Stimulated activated CD8-positive, alpha-beta memory T cell treated with anti-CD3 and anti-CD28 coated beads, Interleukin-15, amount 100 ng/mL, for 4 hours (primary cell): Measurements from ENCODE around the gene STAT3.
"Not testable (repeated sequence)": the region's sequence is repeated elsewhere in the genome, so short reads cannot be mapped to it uniquely, and the experiment has no call there.

ENCODE experiments used
- DNase-seq, 2 donors: peaks; one replicate each; pipeline ENCODE4 v3.0.0-alpha.2; 2020; ENCODE audit warnings: low read depth in 2 of 2

Gene STAT3

DNA sequence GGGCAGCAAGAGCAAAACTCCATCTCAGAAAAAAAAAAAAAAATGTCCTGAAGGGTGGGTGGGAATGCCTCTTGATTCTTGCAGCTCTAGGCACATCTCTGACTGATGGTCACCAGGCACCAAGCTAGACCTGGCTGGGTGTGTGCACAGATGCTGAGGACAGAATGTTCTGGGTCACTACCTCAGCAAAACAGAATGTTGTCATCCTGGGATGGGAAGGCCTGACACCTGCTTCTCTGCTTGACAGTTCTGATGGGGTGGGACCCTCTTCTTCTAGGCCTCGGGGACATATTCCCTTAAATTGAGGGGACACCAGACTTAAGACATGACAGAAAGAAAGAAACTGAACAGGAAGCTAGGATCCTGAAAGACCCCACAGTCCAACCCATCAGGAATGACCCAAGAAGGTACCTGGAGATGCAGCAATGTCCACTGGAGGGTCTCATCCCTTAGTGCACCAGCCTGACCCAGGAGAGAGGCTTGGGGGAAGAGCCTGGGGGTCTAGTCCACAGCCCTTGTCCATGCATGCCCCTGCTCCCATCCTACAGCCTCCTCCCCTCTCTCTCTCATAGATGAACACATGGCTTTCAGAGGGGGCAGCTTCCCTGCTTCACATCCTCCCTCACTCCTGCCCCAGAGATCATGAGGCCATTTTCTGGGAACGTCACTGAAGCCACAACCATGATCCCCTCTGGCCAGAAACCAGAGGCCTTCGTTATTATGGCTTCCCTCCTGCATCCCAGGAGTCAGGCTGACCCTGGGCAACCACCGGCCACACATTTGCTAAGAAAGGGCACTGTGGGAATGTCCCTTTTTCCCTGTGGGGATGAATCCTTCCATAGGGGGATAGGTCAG, 108.2 kb downstream of the STAT3 start:
- DNase-seq, result no peak

DNA sequence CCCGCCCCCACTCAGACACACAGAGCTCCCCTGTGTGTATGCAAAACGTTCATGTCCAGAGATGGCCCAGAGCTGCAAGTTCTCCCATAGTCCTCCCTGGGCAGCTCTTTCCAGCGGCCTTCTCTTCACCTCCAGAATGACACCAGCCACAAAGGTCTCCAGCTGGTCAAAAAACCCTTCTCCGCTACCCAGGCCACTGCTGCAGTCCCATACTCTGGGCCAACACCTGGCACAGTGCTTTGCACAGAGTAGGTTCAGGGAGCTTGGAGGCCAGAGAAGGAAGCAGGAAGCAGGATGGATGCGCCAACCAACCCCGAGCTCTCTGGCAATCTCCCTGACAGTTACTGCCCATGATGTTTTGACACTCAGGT, 110.9 kb downstream of the STAT3 start:
- DNase-seq, result no peak

DNA sequence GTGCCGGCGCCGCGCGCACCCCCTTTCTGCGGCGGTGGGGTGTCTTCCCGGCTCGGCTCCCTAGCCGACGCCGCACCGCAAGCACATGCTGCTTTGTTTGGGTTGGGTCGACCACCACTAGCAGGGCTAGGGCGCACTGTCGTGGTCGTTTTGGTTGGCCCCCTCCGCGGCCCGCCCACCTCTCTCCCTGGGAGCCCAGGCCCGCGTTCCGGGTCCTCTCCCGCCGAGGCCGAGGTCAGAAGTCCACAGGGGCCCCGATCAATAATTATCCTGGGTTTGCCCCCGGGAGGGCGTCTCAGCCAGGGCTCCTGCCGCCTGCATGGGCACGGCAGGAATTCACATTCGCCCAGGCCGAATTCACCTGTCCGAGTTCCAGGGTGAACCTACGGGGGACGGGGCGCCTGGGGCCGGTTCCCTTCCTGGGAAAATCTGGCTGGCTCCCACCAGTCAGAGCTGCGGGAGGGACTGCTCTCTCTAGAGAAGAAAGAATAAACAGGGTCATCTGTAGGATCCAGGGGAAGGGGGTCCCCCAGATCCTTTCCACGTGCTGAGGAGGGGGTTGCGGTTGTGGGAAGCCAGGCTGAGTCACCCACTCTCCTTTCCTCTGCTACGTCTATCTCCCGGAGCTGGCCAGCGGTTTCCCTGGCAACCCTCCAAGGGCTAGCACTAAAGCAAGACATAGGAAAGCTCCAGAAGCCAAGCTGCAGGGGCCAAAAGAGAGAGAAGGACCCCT, 111.5 kb downstream of the STAT3 start:
- DNase-seq, result no peak

DNA sequence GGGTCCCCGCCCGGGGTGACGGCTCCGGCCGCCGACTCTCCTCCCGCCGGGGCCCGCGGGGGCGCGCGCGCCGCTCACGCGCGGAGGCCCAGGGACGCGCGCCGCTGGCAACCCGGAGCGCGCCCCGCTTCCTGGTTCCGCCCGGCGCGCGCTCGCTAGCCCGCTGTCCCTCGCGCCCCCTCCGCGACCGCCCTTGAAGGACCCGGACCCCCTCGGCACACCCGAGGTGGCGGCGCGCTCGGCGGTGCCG, 112.0 kb downstream of the STAT3 start, which contains the start of gene STAT5B:
STAT5B (minus strand) TSS at position 33 of the 250 bp plus-strand sequence. CDS start 44,264 bp downstream, outside the sequence.
- DNase-seq, result peak in 1 of 2 donors; percentile 59

DNA sequence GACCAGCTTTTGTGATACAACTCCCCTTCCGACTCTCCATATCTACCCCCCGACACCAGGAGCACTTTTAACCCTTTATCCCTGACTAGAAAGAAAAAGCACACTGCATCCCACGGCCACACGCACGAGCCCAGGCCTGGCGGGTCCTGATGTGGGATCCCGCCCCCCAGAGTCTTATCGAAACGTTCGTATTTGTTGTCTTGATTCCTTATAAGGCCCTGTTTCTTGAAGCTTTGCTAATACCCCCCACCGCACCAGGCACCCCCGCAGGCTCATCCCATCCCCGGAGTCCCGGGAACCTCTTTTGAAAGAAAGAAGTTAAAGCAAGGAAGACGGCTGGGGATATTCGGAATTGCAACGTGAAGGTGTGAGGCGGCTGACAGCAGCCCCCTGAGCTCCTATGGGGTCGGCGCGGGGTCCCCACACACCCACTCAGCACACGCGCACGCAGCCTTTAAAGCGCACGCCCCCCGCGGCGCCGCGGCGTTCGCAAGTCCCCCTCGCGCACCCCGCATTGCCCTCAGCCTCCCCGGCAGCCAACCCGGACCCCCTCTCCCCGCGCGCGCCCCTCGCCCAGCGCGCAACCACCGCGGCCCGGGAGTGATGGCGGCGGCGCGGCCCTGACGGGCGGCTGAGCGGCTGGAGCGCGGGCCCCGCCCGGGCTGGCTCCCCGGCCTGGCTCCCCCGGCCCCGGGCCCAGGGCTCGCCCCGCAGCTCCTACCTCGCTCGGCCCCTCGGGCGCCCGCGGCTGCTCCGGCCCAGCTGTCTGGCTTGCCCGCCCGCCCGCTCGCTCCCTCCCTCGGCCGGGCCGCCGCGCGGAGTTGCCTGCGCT, 112.5 kb downstream of the STAT3 start:
- peak; percentile 29 to 35 for DNase-seq

DNA sequence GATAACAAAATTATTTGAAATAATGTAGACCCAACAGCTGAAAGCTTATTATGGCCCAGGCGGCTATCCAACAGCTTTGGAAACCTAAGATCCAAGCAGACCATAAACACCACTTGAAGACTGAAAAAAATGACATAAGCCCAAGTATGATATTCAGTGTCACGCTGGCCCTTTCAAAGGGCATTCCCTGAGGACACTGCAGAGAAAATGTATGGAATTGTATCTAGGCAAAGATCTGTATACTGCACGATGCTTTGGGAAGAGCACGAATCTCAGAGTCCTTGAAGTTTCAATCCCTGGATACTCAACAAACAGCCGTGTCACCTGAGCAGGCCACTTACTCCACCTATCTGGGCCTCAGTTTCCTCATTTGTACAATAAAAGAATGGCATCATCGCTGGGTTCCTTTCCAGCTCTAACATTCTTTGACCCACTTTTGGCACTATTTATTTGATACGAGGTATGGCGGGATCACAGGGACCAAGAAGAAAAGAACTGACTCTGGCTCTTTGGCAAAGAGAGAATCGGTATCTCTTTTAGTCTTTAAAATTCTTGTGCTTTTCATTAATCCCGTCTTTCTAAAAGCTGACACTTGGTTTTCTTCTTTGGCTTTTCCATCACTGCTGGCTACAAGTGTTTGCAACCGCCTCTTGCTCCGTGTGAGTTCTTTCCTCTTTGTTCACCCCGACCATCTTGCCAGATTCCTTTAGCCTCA, 113.3 kb downstream of the STAT3 start:
- DNase-seq, result no peak

DNA sequence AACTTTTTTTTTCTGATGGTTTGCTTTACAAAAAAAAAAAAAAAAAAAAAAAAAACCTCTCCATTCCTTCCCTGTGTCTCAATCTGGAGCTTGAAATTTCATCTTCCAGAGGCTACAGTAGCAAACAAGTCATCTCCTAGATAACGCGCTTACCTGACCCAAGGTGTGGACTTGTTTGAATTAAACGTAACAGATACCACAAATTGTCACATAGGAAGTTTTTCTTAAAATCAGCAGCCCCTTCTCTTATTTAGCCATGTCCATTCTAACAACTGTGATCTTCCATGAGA, 114.0 kb downstream of the STAT3 start:
- no peak for DNase-seq

DNA sequence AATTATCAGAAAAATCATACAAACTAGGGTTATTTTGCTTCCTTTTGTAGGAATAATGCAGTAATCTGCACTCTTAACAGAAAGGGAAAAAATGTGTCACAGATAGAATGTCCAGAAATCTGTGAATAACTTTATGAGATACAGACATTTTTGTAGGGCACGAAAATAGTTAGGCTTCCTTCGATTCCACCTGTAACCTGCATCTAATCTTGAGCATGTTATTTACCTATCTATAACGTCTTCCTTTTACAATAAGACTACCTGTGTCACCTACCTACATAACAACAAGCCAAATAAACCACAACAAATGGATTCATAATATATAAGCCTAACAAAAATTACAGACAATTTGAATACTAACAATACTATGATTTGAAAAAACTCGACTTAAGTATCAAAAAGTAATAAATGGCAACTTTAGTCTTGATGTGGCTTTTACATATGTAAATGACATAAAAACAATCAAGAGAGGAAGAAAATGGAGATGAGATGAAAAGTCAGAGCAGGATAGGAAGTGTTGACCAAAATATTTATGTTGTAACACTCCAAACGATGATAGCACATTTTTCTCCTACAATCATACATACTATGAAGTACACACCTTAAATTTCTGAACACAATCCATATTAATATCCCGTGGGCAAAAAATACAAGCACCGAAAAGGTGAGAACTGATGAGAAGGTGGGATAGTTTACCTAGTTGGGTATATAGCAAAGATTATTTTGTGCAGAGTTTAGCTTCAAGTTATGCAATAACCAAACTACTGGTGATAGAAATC, 114.6 kb downstream of the STAT3 start:
- no peak for DNase-seq

DNA sequence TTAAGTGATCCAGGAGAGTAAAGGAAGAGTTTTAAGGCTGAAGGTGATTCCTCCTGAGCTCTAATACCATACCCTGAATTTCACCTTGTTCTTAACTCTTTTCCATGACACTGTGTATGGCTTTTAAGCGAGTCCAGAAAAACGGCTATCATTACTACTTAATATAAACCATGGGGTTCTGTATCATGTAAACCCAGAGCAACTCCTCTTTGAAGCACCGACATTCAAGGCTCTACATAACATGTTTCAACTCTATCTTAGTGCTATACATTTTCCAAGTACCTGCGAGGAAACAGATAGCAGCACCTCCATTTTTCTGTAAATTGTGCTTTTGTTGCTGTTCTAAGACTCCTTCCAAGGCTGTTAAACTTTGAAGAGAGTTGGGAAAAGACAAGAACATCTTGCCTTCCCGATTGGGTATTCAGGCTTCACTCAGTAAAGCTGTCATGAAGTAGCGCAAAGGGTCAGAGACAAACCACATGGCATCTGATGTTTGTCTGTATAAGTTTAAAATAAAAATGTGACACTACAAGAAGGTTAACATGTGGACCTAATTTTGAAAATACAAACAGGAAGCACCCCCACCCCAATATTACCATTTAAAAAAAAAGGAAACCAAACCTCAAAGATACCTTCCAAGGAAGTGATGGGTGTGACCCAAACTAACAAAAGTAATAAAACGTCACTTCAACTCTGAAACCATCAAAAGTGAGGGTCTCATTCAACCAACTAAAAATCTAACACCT, 115.9 kb downstream of the STAT3 start:
- no peak for DNase-seq

DNA sequence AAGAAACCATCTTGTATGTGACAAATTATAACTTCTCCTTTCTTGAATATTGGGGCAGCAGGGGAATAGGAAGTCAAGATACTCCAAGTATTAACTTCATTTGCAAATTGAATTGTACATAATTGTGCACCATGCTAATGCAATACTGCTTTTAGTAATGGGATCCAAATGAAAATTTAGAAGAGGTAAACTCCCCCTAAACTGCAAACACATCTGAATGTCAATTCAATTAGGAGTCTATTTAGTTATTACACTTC, 116.5 kb downstream of the STAT3 start:
- DNase-seq, result no peak

DNA sequence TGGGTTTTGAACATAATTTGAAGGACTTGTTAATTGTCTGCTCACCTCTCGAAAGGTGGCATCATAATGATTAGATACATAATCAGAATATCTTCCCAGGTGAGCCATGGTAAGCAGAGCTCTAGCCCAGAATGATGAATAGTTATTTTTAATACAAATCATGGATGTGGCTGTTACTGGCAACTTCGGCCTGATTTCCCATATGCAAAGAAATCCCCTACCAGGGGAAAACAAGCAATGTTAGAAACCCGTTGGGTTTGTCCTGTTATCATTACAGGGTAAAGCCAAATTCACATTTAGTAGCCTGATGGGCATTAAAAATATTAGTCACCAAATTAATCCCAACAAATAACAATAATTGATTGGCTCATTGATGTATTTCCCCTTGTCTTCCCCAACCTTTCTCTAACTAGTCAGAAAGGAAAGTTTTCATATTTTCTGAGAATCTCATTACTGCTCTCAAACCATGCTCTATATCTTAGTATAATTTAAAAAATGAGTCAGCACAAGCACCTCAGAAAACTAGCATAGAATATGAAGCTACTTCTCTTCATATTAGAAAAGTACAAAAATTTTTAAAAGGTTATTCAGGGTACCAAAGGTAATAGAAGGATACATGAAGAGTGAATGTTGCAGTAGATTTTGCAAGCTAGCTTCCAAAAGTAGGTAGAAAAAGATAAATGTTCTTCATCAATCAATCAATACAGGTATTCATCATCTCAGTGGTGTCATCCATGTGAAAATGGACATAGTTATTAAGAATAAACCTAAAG, 117.0 kb downstream of the STAT3 start:
- no peak for DNase-seq

DNA sequence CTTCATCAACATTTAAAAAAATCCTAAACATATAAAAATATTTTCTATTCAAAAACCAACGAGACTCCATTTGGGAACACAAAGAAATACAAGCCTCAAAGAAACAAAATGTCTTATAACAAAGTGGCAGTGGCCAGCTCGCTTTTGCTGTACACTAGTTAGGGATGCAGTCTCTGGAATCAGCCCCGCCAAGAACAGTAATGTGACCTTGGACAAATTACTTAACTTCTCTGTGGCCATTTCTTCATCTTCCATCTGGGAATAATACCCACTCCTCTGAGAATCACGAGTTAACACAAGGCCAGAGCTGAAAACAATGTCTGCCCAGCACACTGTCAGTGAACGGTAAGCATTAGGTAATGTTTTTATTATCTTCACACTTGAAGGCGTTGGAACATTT, 117.6 kb downstream of the STAT3 start:
- no peak for DNase-seq

DNA sequence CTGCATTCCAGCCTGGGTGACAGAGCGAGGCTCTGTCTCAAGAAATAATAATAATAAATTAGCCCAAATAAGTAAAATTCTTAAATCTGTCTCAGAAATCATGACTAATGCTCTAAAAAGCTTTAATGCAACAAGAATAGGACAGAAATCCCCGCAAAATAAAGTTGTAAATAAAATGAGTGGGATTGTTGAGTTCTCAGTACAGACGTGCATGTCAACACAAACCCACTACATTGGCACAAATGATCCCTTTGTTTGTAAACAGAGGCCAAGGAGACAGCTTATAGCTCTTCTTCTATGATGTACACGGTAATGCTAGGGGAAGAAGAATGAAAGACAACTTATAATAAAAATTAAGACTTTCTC, 118.1 kb downstream of the STAT3 start:
- no peak for DNase-seq

DNA sequence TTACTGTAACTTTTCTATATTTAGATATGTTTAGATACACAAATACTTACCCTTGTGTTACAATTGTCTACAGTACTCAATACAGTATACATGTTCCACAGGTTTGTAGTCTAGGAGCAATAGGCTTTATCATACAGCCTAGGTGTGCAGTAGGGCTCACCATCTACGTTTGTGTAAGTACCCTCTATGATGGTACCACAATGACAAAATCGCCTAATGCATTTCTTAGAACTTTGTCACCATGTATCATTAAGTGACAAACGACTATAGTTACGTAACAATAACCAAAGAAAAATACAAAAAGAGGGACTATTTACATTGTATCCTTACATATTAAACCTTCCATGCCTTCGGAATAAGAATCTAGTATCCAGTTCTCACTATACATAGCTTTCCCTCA, 120.0 kb downstream of the STAT3 start:
- no peak for DNase-seq

DNA sequence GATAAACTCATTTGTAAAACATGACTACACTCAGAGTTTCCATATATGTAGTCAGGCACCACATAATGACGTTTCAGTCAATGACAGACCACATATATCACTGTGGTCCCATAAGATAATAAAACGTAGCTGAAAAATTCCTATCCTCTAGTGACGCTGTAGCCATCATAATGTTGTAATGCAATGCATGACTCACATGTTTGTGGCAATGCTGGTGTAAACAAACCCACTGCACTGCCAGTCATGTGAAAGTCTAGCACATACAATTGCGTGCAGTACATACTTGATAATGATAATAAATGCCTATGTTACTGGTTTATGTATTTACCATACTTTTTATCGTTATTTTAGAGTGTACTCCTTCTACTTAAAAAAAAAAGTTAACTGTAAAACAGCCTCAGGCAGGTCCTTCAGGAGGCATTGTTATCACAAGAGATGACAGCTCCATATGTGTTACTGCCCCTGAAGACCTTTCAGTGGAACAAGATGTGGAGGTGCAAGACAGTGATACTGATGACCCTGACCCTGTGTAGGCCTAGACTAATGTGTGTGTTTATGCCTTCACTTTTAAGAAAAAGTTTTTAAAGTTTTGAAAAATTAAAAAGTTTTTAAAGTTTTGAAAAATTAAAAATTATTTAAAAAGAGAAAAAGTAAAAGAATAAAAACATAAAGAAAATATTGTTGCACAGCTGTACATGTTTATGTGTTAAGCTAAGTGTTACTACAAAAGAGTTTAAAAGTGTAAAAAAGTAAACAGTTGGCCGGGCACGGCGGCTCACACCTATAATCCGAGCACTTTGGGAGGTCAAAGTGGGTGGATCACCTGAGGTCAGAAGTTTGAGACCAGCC, 121.1 kb downstream of the STAT3 start:
- DNase-seq, result peak in 1 of 2 donors; percentile 41

DNA sequence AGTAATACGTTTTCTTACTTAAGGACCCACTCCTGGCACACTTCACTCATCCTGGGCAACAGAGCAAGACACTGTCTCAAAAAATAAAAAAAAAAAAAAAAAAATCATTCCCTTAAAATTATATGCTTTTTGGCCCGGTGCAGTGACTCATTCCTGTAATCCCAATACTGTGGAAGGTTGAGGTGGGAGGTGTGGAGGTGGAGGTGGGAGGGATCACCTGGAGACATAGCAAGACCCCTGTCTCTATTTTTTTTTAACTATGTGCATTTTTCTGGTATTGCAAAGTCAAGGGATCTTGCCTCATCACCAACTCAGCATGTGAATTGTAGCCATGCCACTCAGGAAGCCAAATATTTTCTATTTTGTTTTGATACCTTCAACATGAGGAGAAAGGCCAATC, 121.8 kb downstream of the STAT3 start:
- DNase-seq, result no peak

DNA sequence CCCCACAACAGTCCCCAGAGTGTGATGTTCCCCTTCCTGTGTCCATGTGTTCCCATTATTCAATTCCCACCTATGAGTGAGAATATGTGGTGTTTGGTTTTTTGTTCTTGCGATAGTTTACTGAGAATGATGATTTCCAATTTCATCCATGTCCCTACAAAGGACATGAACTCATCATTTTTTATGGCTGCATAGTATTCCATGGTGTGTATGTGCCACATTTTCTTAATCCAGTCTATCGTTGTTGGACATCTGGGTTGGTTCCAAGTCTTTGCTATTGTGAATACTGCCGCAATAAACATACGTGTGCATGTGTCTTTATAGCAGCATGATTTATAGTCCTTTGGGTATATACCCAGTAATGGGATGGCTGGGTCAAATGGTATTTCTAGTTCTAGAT, 123.9 kb downstream of the STAT3 start:
- not testable (repeated sequence) for DNase-seq
